Erythroblast (primary cell): ENCODE results near the gene STOX2.

Source experiments
- GATA1 ChIP-seq: IDR thresholded peaks from 2 replicates; pipeline ENCODE4 v1.6.1; 2011; ENCODE audit warnings: low read depth, mild to moderate bottlenecking, control low read depth, low read length, moderate library complexity
- POLR2A ChIP-seq: IDR thresholded peaks from 2 replicates; pipeline ENCODE4 v1.6.1; 2011; ENCODE audit warnings: mild to moderate bottlenecking, low read length

- TF ChIP-seq POLR2A (no peak), GATA1 (no peak)
Measured at GRCh38 chr4:184053434-184053833, 148.3 kb downstream of the STOX2 start.
